ENCODE measurements around the gene CCDC122.
A peak's percentile ranks its signal among the peaks of the same experiment; 100 is the strongest.
"Not testable (repeated sequence)": the region's sequence is repeated elsewhere in the genome, so short reads cannot be mapped to it uniquely, and the experiment has no call there.

CCDC122 gene

GRCh38 chr13:43876366-43876765, 3.2 kb downstream of the CCDC122 start:
- DNase-seq = no peak

GRCh38 chr13:43874504-43875092, 4.9 kb downstream of the CCDC122 start:
- peak; percentile 1 for DNase-seq

- no peak for DNase-seq
Measured at GRCh38 chr13:43872181-43872580, 7.4 kb downstream of the CCDC122 start.

GRCh38 chr13:43865892-43866291, 13.6 kb downstream of the CCDC122 start:
- no peak for DNase-seq

- no peak for DNase-seq
Measured at GRCh38 chr13:43864921-43865320, 14.6 kb downstream of the CCDC122 start.

GRCh38 chr13:43861863-43862262, 17.7 kb downstream of the CCDC122 start:
- no peak for DNase-seq

- no peak for DNase-seq
Measured at GRCh38 chr13:43852923-43853404, 26.6 kb downstream of the CCDC122 start.

- DNase-seq = no peak
Measured at GRCh38 chr13:43850873-43851272, 28.7 kb downstream of the CCDC122 start.

GRCh38 chr13:43848001-43848649, 31.4 kb downstream of the CCDC122 start:
- no peak for DNase-seq

- no peak for DNase-seq
Measured at GRCh38 chr13:43846496-43847158, 32.9 kb downstream of the CCDC122 start.

- no peak for DNase-seq
Measured at GRCh38 chr13:43838909-43839308, 40.6 kb downstream of the CCDC122 start.

GRCh38 chr13:43835701-43836100, 43.8 kb downstream of the CCDC122 start:
- no peak for DNase-seq

- no peak for DNase-seq
Measured at GRCh38 chr13:43831088-43831487, 48.5 kb downstream of the CCDC122 start.

GRCh38 chr13:43830497-43830881, 49.1 kb downstream of the CCDC122 start:
- no peak for DNase-seq

- DNase-seq = not testable (repeated sequence)
Measured at GRCh38 chr13:43824656-43825055, 54.9 kb downstream of the CCDC122 start.

GRCh38 chr13:43822969-43823368, 56.6 kb downstream of the CCDC122 start:
- DNase-seq = no peak

GRCh38 chr13:43816401-43816889, 63.1 kb downstream of the CCDC122 start:
- DNase-seq = peak; percentile 37

GRCh38 chr13:43815204-43815603, 64.3 kb downstream of the CCDC122 start:
- DNase-seq = no peak

GRCh38 chr13:43808676-43809075, 70.9 kb downstream of the CCDC122 start:
- DNase-seq = no peak

- no peak for DNase-seq
Measured at GRCh38 chr13:43805681-43806128, 73.8 kb downstream of the CCDC122 start.

GRCh38 chr13:43805071-43805468, 74.5 kb downstream of the CCDC122 start:
- DNase-seq = peak; percentile 62

- DNase-seq = peak; percentile 69
Measured at GRCh38 chr13:43804461-43805070, 75.0 kb downstream of the CCDC122 start.

GRCh38 chr13:43802511-43802910, 77.0 kb downstream of the CCDC122 start:
- DNase-seq = peak; percentile 39
